Activated CD8-positive, alpha-beta memory T cell treated with anti-CD3 and anti-CD28 coated beads, Interleukin-2, amount 50 U/mL, for 48 hours (primary cell): ENCODE measurements around the gene CHRM2.
"Not testable (repeated sequence)": the region's sequence is repeated elsewhere in the genome, so short reads cannot be mapped to it uniquely, and the experiment has no call there.

Source experiments
- DNase-seq: peaks from one replicate; pipeline ENCODE4 v3.0.0-alpha.2; 2020

The CHRM2 gene

GRCh38 chr7:136868496-136869000 is at the start of gene CHRM2:
Gene CHRM2, plus strand, starts transcription at chr7:136868652. Its CDS starts 146,214 bp downstream, at chr7:137014866.
- no peak for DNase-seq

- not testable (repeated sequence) for DNase-seq
Observed at GRCh38 chr7:136831398-136831797, 37.1 kb upstream of the CHRM2 start.

- DNase-seq, result no peak
Observed at GRCh38 chr7:136845899-136846465, 22.5 kb upstream of the CHRM2 start.

- no peak for DNase-seq
Observed at GRCh38 chr7:136847858-136848257, 20.6 kb upstream of the CHRM2 start.

GRCh38 chr7:136853654-136854053 is 14.8 kb upstream of the CHRM2 start:
- no peak for DNase-seq

GRCh38 chr7:136857573-136857972 is 10.9 kb upstream of the CHRM2 start:
- no peak for DNase-seq

GRCh38 chr7:136859803-136860202 is 8.6 kb upstream of the CHRM2 start:
- no peak for DNase-seq

- no peak for DNase-seq
Observed at GRCh38 chr7:136865236-136865635, 3.2 kb upstream of the CHRM2 start.

- no peak for DNase-seq
Observed at GRCh38 chr7:136865777-136866176, 2.7 kb upstream of the CHRM2 start.

- DNase-seq, result no peak
Observed at GRCh38 chr7:136869001-136869961, 829 bp downstream of the CHRM2 start.

GRCh38 chr7:136869991-136870865 is 1.8 kb downstream of the CHRM2 start:
- no peak for DNase-seq

GRCh38 chr7:136870866-136871487 is 2.5 kb downstream of the CHRM2 start:
- DNase-seq, result no peak

- DNase-seq, result no peak
Observed at GRCh38 chr7:136874393-136875032, 6.1 kb downstream of the CHRM2 start.

- no peak for DNase-seq
Observed at GRCh38 chr7:136877509-136877908, 9.1 kb downstream of the CHRM2 start.

GRCh38 chr7:136877990-136878389 is 9.5 kb downstream of the CHRM2 start:
- DNase-seq, result no peak

- no peak for DNase-seq
Observed at GRCh38 chr7:136878878-136879277, 10.4 kb downstream of the CHRM2 start.

- DNase-seq, result no peak
Observed at GRCh38 chr7:136883046-136883445, 14.6 kb downstream of the CHRM2 start.

- DNase-seq, result no peak
Observed at GRCh38 chr7:136884492-136884891, 16.0 kb downstream of the CHRM2 start.

- no peak for DNase-seq
Observed at GRCh38 chr7:136887317-136887716, 18.9 kb downstream of the CHRM2 start.

- no peak for DNase-seq
Observed at GRCh38 chr7:136890399-136890798, 21.9 kb downstream of the CHRM2 start.

GRCh38 chr7:136891850-136892249 is 23.4 kb downstream of the CHRM2 start:
- DNase-seq, result no peak

GRCh38 chr7:136894789-136895188 is 26.3 kb downstream of the CHRM2 start:
- DNase-seq, result no peak
